HEK293 (cell line): ENCODE measurements around the gene SNTG2.

Source experiments
- CTCF ChIA-PET: fragments of 350-600 bp; formaldehyde crosslinking; extraction: SDS; loops from one replicate; lab custom pipeline; 2021; ENCODE audit warnings: antibody characterized with exemption; lab: Yijun Ruan, JAX
- POLR2A ChIA-PET: fragments of 300-600 bp; formaldehyde crosslinking; extraction: SDS; loops from one replicate; lab custom pipeline; 2020; ENCODE audit warnings: antibody characterized with exemption, inconsistent platforms; lab: Yijun Ruan, JAX
- H3K27ac ChIP-seq: fragments of 200-500 bp; sonication (Bioruptor generic); 2 replicates; pipeline ENCODE4 v1.5.1; 2014; ENCODE audit warnings: low read depth, low read length, control low read depth, inconsistent platforms; ENCODE audit errors: extremely low read depth
- H3K36me3 ChIP-seq, 2 experiments: fragments of 200-500 bp in 1 of 2; sonication (Bioruptor generic) in 1 of 2; 1 replicate in 1 of 2; 2 replicates in 1 of 2; pipeline ENCODE4 v1.5.1; 2014 to 2017; ENCODE audit warnings: inconsistent platforms in 2 of 2, low read length in 2 of 2; ENCODE audit not compliant: control insufficient read depth in 2 of 2, insufficient read depth in 1 of 2
- H3K4me1 ChIP-seq: fragments of 200-500 bp; sonication (Bioruptor generic); 2 replicates; pipeline ENCODE4 v1.5.1; 2014; ENCODE audit warnings: mild to moderate bottlenecking, low read length, inconsistent platforms; ENCODE audit not compliant: control insufficient read depth, insufficient read depth
- H3K4me3 ChIP-seq: 2 replicates; pipeline ENCODE4 v1.5.1; 2011; ENCODE audit warnings: low read depth, mild to moderate bottlenecking, control low read depth, low read length, moderate library complexity
- H3K9me3 ChIP-seq: fragments of 200-500 bp; sonication (Bioruptor generic); 2 replicates; pipeline ENCODE4 v1.5.1; 2014; ENCODE audit warnings: low read depth, low read length, inconsistent platforms; ENCODE audit not compliant: control insufficient read depth, insufficient read depth
- GFI1B ChIP-seq: fragments of 450-650 bp; formaldehyde crosslinking; IDR thresholded peaks from 2 replicates; pipeline ENCODE4 v1.5.1; 2016; ENCODE audit warnings: missing biosample characterization, missing genetic modification characterization
- GLI2 ChIP-seq: fragments of 450-650 bp; formaldehyde crosslinking; IDR thresholded peaks from 2 replicates; pipeline ENCODE4; 2017; ENCODE audit warnings: missing biosample characterization, missing genetic modification characterization, low read depth, borderline replicate concordance
- GLI4 ChIP-seq: fragments of 450-650 bp; formaldehyde crosslinking; IDR thresholded peaks from 2 replicates; pipeline ENCODE4 v1.5.1; 2016; ENCODE audit warnings: missing biosample characterization, missing genetic modification characterization
- SP7 ChIP-seq: fragments of 450-650 bp; formaldehyde crosslinking; IDR thresholded peaks from 2 replicates; pipeline ENCODE4 v1.5.1; 2016; ENCODE audit warnings: missing biosample characterization, missing genetic modification characterization
- TCF7L2 ChIP-seq: IDR thresholded peaks from 2 replicates; pipeline ENCODE4 v1.6.1; 2011; ENCODE audit warnings: low read depth, mild to moderate bottlenecking, inconsistent platforms, low read length, moderate library complexity, borderline replicate concordance
- TRIM28 ChIP-seq: IDR thresholded peaks from 2 replicates; pipeline ENCODE4 v1.6.1; 2011; ENCODE audit warnings: low read length, control low read depth, borderline replicate concordance
- ZNF140 ChIP-seq: fragments of 450-650 bp; formaldehyde crosslinking; IDR thresholded peaks from 2 replicates; pipeline ENCODE4 v1.5.1; 2016; ENCODE audit warnings: missing biosample characterization, missing genetic modification characterization
- ZNF19 ChIP-seq: fragments of 450-650 bp; formaldehyde crosslinking; IDR thresholded peaks from 2 replicates; pipeline ENCODE4; 2016; ENCODE audit warnings: missing biosample characterization, missing genetic modification characterization, low read depth
- ZNF341 ChIP-seq: fragments of 450-650 bp; formaldehyde crosslinking; IDR thresholded peaks from 2 replicates; pipeline ENCODE4; 2016; ENCODE audit warnings: low read depth, missing biosample characterization, missing genetic modification characterization
- ZNF510 ChIP-seq: fragments of 450-650 bp; formaldehyde crosslinking; IDR thresholded peaks from 2 replicates; pipeline ENCODE4 v1.5.1; 2018; ENCODE audit warnings: mild to moderate bottlenecking, missing genetic modification characterization, missing biosample characterization; ENCODE audit not compliant: insufficient replicate concordance
- ZNF544 ChIP-seq: fragments of 450-650 bp; formaldehyde crosslinking; IDR thresholded peaks from 2 replicates; pipeline ENCODE4 v1.5.0; 2017; ENCODE audit warnings: missing biosample characterization, missing genetic modification characterization
- ZNF660 ChIP-seq: fragments of 450-650 bp; IDR thresholded peaks from 2 replicates; pipeline ENCODE4 v1.5.1; 2018; ENCODE audit warnings: missing biosample characterization, mild to moderate bottlenecking, missing genetic modification characterization
- ZNF76 ChIP-seq: fragments of 450-650 bp; formaldehyde crosslinking; IDR thresholded peaks from 2 replicates; pipeline ENCODE4; 2016; ENCODE audit warnings: low read depth, missing biosample characterization, missing genetic modification characterization, borderline replicate concordance
- ZSCAN16 ChIP-seq: fragments of 450-650 bp; formaldehyde crosslinking; IDR thresholded peaks from 2 replicates; pipeline ENCODE4 v1.5.1; 2016; ENCODE audit warnings: missing biosample characterization, missing genetic modification characterization
- ZXDB ChIP-seq: fragments of 450-650 bp; formaldehyde crosslinking; IDR thresholded peaks from 2 replicates; pipeline ENCODE4 v1.5.1; 2016; ENCODE audit warnings: missing biosample characterization, missing genetic modification characterization
- TF ChIP-seq, protein P1 (sequence below): fragments of 450-650 bp; formaldehyde crosslinking; IDR thresholded peaks from 2 replicates; pipeline ENCODE4 v1.5.1; 2016; ENCODE audit warnings: missing biosample characterization, missing genetic modification characterization
- TF ChIP-seq, protein P2 (sequence below): fragments of 450-650 bp; formaldehyde crosslinking; IDR thresholded peaks from 2 replicates; pipeline ENCODE4 v1.5.1; 2016; ENCODE audit warnings: missing biosample characterization, missing genetic modification characterization
- TF ChIP-seq, protein P3 (sequence below): fragments of 450-650 bp; formaldehyde crosslinking; IDR thresholded peaks from 2 replicates; pipeline ENCODE4 v1.5.1; 2016; ENCODE audit warnings: missing biosample characterization, missing genetic modification characterization

Gene SNTG2

DNA sequence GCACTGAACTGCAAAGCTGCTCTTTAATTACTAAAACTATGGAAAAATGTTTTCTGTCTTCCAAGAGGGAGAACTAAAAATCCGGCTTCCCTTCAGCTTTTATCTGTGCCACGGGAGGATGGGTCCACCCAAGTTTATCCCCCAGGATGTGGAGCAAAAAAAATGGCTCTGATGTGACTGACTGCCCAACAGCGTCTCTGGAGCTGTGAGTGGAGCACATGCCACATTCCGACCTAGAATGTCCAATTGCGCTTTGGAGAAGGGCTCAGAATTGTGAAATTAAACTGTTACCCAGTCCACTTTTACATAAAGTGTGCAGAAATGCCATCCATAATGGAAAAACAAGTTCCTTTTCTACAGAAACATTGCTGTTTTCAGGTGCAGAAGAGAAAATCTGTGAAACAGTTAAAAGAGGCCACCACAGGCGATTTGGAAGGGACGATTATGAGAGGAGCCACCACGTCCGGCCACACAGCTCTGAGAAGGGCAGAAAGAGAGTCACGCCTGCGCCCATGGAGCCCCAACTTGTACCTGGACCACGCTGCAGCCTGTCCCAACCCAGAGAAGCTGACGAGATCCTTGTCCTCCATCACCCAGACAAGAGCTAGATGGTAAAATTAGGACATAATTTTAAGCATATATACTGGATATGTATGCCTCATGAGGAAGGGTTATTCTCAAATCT lies 362.7 kb downstream of the SNTG2 start:
- Histone ChIP-seq H3K4me1 (no peaks in the 10 kb centered on the region), H3K9me3 (no peaks in the 10 kb centered on the region), H3K27ac (no peak overlapping the region), H3K4me3 (no peak overlapping the region), H3K36me3 (no peaks in the 10 kb centered on the region)
- TF ChIP-seq, protein P1, sequence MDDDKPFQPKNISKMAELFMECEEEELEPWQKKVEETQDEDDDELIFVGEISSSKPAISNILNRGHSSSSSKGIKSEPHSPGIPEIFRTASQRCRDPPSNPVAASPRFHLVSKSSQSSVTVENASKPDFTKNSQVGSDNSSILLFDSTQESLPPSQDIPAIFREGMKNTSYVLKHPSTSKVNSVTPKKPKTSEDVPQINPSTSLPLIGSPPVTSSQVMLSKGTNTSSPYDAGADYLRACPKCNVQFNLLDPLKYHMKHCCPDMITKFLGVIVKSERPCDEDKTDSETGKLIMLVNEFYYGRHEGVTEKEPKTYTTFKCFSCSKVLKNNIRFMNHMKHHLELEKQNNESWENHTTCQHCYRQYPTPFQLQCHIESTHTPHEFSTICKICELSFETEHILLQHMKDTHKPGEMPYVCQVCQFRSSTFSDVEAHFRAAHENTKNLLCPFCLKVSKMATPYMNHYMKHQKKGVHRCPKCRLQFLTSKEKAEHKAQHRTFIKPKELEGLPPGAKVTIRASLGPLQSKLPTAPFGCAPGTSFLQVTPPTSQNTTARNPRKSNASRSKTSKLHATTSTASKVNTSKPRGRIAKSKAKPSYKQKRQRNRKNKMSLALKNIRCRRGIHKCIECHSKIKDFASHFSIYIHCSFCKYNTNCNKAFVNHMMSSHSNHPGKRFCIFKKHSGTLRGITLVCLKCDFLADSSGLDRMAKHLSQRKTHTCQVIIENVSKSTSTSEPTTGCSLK (tag by site-specific recombination): no peak
- TF ChIP-seq GFI1B (tag by site-specific recombination) (no peak), ZNF660 (tag by site-specific recombination) (no peak), ZNF341 (tag by site-specific recombination) (no peak), TRIM28 (no peak)
- TF ChIP-seq, protein P2, sequence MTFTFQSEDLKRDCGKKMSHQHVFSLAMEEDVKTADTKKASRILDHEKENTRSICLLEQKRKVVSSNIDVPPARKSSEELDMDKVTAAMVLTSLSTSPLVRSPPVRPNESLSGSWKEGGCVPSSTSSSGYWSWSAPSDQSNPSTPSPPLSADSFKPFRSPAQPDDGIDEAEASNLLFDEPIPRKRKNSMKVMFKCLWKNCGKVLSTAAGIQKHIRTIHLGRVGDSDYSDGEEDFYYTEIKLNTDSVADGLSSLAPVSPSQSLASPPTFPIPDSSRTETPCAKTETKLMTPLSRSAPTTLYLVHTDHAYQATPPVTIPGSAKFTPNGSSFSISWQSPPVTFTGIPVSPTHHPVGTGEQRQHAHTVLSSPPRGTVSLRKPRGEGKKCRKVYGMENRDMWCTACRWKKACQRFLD (tag by site-specific recombination): no peak
- ChIA-PET POLR2A (no interaction called here), CTCF (no interaction called here)

DNA sequence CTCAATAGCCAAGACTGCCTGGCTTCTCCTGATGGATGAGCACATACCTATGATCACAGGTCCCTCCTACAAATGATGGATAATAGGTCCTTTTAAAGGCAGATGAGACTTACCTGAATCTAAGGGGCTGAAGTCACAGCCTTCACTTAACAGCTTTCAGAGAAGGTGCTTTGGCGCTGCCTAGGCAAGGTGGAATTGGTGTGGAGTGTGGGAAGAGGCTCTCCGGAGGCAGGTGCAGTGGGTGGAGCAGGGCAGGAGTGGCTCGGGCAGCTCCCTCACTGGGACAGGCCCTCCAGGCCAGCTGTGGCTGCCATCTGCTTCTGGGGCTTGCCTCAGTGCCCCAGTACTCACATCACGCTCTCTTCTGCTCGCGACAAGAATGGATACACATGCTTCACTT lies 363.6 kb downstream of the SNTG2 start:
- TF ChIP-seq ZNF544 (no peak), ZNF76 (tag by site-specific recombination) (no peak), ZNF510 (tag by site-specific recombination) (no peak), ZNF19 (tag by site-specific recombination) (no peak), ZXDB (tag by site-specific recombination) (no peak), TCF7L2 (no peak), GLI2 (tag by site-specific recombination) (no peak), ZNF140 (tag by site-specific recombination) (no peak), SP7 (no peak), ZSCAN16 (tag by site-specific recombination) (no peak), GLI4 (no peak)
- TF ChIP-seq, protein P3, sequence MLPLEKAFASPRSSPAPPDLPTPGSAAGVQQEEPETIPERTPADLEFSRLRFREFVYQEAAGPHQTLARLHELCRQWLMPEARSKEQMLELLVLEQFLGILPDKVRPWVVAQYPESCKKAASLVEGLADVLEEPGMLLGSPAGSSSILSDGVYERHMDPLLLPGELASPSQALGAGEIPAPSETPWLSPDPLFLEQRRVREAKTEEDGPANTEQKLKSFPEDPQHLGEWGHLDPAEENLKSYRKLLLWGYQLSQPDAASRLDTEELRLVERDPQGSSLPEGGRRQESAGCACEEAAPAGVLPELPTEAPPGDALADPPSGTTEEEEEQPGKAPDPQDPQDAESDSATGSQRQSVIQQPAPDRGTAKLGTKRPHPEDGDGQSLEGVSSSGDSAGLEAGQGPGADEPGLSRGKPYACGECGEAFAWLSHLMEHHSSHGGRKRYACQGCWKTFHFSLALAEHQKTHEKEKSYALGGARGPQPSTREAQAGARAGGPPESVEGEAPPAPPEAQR (tag by site-specific recombination): no peak
- no peak overlapping the region for H3K27ac ChIP-seq

More for the DNA sequence above, 363.6 kb downstream of the SNTG2 start:
- H3K36me3 ChIP-seq: no peaks in the 10 kb centered on the region
- no peak overlapping the region for H3K4me3 ChIP-seq
- CTCF ChIA-PET: no interaction called here
- no peaks in the 10 kb centered on the region for H3K4me1 ChIP-seq
- H3K9me3 ChIP-seq: no peaks in the 10 kb centered on the region
- POLR2A ChIA-PET: no interaction called here
